Calu3 (cell line): Measurements from ENCODE around the gene RPL10. TPM values are rescaled to one million over a fixed set of nuclear protein-coding genes. Genes with fewer than 3 reads are reported as not detected.

Experiments
- BruUV-seq: library from RNA; stranded (reverse); fragments of 400-500 nt; replicated peaks from 2 replicates; lab custom pipeline; 2021; lab: Mats Ljungman, UMichigan
- CTCF ChIA-PET: fragments of 300-600 bp; sonication (Branson Sonifier 250); formaldehyde crosslinking; loops from one replicate; lab custom pipeline; 2022; ENCODE audit warnings: antibody characterized with exemption; lab: Charles Lee
- DNase-seq: peaks from one replicate; pipeline ENCODE4 v3.0.0; 2022
- H3K27ac Mint-ChIP-seq: one replicate; pipeline ENCODE4 v1.8.0; 2022; ENCODE audit warnings: mixed read lengths; ENCODE audit not compliant: unreplicated experiment
- H3K27me3 Mint-ChIP-seq: one replicate; pipeline ENCODE4 v1.8.0; 2022; ENCODE audit warnings: mixed read lengths; ENCODE audit not compliant: unreplicated experiment
- H3K36me3 Mint-ChIP-seq: one replicate; pipeline ENCODE4 v1.8.0; 2022; ENCODE audit warnings: mild to moderate bottlenecking, moderate library complexity, mixed read lengths; ENCODE audit not compliant: insufficient read depth, unreplicated experiment
- H3K4me1 Mint-ChIP-seq: one replicate; pipeline ENCODE4 v1.8.0; 2022; ENCODE audit warnings: mild to moderate bottlenecking, low read depth, mixed read lengths; ENCODE audit not compliant: unreplicated experiment
- H3K4me3 Mint-ChIP-seq: one replicate; pipeline ENCODE4 v1.8.0; 2022; ENCODE audit warnings: mild to moderate bottlenecking, low read depth, moderate library complexity, mixed read lengths; ENCODE audit not compliant: unreplicated experiment
- H3K9me3 Mint-ChIP-seq: one replicate; pipeline ENCODE4 v1.8.0; 2022; ENCODE audit warnings: low read depth, mixed read lengths; ENCODE audit not compliant: unreplicated experiment
- intact Hi-C: fragments of 100-400 bp; cut with micrococcal nuclease; formaldehyde crosslinking; loops from one replicate; pipeline ENCODE4 v1.10.0; 2022; ENCODE audit not compliant: unreplicated experiment
- total RNA-seq: library from RNA; stranded (reverse); gene quantifications from 2 replicates; pipeline ENCODE4 v1.2.3, GENCODE V29; 2022
- TF ChIP-seq, protein P1 (sequence below): fragments of 200-600 bp; IDR thresholded peaks from one replicate; pipeline ENCODE4 v1.8.0; 2022; ENCODE audit warnings: antibody characterized with exemption; ENCODE audit not compliant: unreplicated experiment

Gene RPL10
- total RNA-seq, 1 experiment from 2014 or later = 1,495 TPM

DNA sequence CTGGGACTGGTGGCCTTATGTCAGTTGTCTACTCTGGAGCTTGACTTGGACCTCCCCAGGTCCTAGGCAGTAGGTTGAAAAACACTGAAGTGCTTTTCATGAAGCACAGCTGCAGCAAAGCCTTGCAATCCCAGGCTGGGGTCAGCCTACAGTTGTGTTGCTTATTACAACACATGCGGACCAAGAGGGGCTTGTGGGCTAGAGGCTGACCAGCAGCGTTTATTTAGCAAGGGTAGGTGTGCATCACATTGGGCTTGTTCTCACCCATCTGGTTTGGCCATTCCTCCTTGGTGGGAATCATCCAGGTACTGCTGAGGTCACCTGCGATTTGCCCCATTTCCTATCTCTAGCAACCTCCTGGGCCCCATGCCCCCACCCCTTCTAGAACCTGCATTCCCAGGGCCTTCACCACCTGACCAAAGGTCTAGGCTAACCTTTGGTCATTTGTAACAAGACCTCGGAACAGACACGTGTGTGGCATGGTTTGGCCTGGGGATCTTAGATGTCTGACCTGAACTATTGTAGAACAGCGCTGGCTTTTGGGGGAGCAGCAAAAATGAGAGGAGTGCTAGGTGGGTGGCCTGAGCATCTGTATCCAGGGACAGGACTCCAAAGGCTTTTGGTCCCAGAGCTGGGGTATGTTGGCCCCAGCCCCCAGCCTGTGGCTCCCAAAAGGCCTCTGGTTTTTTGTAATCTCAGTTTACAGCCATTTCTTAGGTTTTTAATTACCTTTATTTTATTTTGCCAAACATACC, 3.0 kb downstream of the RPL10 start:
- Mint-ChIP-seq H3K9me3 (no peaks in the 10 kb centered on the region), H3K27me3 (peaks cover 16% of the 10 kb centered on the region), H3K36me3 (peaks cover 83% of the 10 kb centered on the region), H3K4me1 (no peaks in the 10 kb centered on the region), H3K27ac (peak overlapping the region; percentile 86), H3K4me3 (no peak overlapping the region)
- no TSS peak for BruUV-seq
- intact Hi-C loops = no loop called here
- TF ChIP-seq, protein P1, sequence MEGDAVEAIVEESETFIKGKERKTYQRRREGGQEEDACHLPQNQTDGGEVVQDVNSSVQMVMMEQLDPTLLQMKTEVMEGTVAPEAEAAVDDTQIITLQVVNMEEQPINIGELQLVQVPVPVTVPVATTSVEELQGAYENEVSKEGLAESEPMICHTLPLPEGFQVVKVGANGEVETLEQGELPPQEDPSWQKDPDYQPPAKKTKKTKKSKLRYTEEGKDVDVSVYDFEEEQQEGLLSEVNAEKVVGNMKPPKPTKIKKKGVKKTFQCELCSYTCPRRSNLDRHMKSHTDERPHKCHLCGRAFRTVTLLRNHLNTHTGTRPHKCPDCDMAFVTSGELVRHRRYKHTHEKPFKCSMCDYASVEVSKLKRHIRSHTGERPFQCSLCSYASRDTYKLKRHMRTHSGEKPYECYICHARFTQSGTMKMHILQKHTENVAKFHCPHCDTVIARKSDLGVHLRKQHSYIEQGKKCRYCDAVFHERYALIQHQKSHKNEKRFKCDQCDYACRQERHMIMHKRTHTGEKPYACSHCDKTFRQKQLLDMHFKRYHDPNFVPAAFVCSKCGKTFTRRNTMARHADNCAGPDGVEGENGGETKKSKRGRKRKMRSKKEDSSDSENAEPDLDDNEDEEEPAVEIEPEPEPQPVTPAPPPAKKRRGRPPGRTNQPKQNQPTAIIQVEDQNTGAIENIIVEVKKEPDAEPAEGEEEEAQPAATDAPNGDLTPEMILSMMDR = no peak
- CTCF ChIA-PET = no interaction called here
- no peak for DNase-seq

- BruUV-seq = TSS peak; percentile 24
- intact Hi-C loops = no loop called here
Measured at GRCh38 chrX:154401918-154402621, 3.9 kb downstream of the RPL10 start.

DNA sequence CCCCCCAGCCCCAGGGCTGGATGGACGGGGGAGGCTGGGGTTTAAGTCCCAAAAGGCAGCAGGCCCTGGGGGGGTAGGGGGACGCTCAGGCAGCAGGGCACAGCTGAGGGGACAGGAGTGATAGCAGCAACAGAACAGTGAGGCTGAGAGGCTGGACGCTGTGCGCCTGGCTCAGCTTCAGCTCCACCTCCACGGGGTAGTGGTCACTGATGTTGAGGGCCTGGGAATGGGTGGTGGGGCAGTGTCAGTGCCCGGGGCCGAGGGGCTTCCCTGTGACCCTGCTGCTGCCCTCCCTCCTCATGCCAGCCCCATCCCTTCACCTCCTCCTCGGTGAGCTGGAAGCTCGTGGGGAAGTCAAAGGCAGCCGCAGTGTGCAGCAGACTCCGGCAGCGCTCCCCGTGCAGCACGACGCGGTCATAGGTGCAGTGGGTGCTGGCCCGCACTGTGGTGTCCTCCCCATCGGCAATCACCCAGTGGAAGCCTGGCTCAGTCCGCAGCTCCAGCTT, 4.5 kb downstream of the RPL10 start:
- TF ChIP-seq, protein P1 = no peak
- no peak overlapping the region for H3K4me3 Mint-ChIP-seq
- intact Hi-C loops = no loop called here
- H3K27ac Mint-ChIP-seq = no peak overlapping the region
- BruUV-seq = no TSS peak
- H3K9me3 Mint-ChIP-seq = no peaks in the 10 kb centered on the region
- peaks cover 72% of the 10 kb centered on the region for H3K36me3 Mint-ChIP-seq
- CTCF ChIA-PET = no interaction called here
- no peak for DNase-seq
- no peaks in the 10 kb centered on the region for H3K4me1 Mint-ChIP-seq
- peaks cover 16% of the 10 kb centered on the region for H3K27me3 Mint-ChIP-seq

More at GRCh38 chrX:154401918-154402621, 3.9 kb downstream of the RPL10 start:
- peaks cover 78% of the 10 kb centered on the region for H3K36me3 Mint-ChIP-seq
- no peak overlapping the region for H3K4me3 Mint-ChIP-seq
- TF ChIP-seq, protein P1 = no peak
- H3K4me1 Mint-ChIP-seq = no peaks in the 10 kb centered on the region
- H3K9me3 Mint-ChIP-seq = no peaks in the 10 kb centered on the region
- no peak for DNase-seq
- H3K27me3 Mint-ChIP-seq = peaks cover 16% of the 10 kb centered on the region
- CTCF ChIA-PET = no interaction called here
- no peak overlapping the region for H3K27ac Mint-ChIP-seq

DNA sequence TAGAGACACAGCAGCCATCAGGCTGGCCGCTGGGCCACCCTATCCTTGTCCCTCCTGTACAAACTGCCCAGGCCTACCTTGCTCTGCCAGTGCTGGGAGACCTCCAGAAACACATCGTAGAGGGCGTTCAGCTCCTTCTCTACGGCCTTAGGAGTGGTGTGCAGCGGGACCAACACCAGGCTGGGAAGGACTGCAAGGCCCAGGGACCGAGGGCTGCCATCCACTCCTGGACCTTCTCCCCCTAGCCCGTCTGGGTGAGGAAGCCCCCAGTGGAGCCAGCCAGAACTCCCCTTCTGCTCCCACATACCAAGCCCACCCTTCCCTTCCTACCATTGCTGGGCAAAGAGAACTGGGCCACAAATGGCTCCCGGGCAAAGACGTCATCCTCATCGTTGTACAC, 5.0 kb downstream of the RPL10 start:
- peaks cover 2% of the 10 kb centered on the region for H3K4me1 Mint-ChIP-seq
- no TSS peak for BruUV-seq
- intact Hi-C loops = no loop called here
- CTCF ChIA-PET = no interaction called here
- no peaks in the 10 kb centered on the region for H3K9me3 Mint-ChIP-seq
- TF ChIP-seq, protein P1 = no peak
- H3K36me3 Mint-ChIP-seq = peaks cover 67% of the 10 kb centered on the region
- no peak overlapping the region for H3K27ac Mint-ChIP-seq
- H3K4me3 Mint-ChIP-seq = no peak overlapping the region
- H3K27me3 Mint-ChIP-seq = peaks cover 11% of the 10 kb centered on the region
- no peak for DNase-seq
